Heart right ventricle (tissue), 16 donors: ENCODE measurements around the gene RXRA. TPM values are rescaled to one million over a fixed set of nuclear protein-coding genes. Genes with fewer than 3 reads are reported as not detected.

Experiments
- ATAC-seq, 8 donors: fragments of 200-7000 bp; cut with Tn5 transposase; one replicate each; pipeline ENCODE4 v1.9.1; 2020; ENCODE audit warnings: mild to moderate bottlenecking in 8 of 8, moderate library complexity in 8 of 8, moderate number of reproducible peaks in 1 of 8
- DNase-seq, 2 donors: peaks; one replicate each; pipeline ENCODE4 v3.0.0-alpha.2; 2020
- H3K27ac ChIP-seq, 10 donors: fragments of 200-600 bp; sonication (generic) in 2 of 10; one replicate each; pipeline versions ENCODE4 v1.5.0 to v1.8.0; 2020 to 2022; ENCODE audit warnings: mild to moderate bottlenecking in 3 of 10
- H3K27me3 ChIP-seq, 7 donors: fragments of 200-600 bp; one replicate each; pipeline ENCODE4 v1.8.0; 2021 to 2022; ENCODE audit warnings: mild to moderate bottlenecking in 2 of 7
- H3K36me3 ChIP-seq, 9 donors: fragments of 200-600 bp; sonication (generic) in 1 of 9; one replicate each; pipeline versions ENCODE4 v1.5.0 to v1.8.0; 2020 to 2022; ENCODE audit warnings: mild to moderate bottlenecking in 2 of 9
- H3K4me1 ChIP-seq, 9 donors: fragments of 200-600 bp; sonication (generic) in 1 of 9; one replicate each; pipeline versions ENCODE4 v1.5.0 to v1.8.0; 2020 to 2022; ENCODE audit warnings: mild to moderate bottlenecking in 4 of 9
- H3K4me3 ChIP-seq, 10 donors: fragments of 200-600 bp; sonication (generic) in 2 of 10; one replicate each; pipeline versions ENCODE4 v1.5.0 to v1.8.0; 2020 to 2022; ENCODE audit warnings: mild to moderate bottlenecking in 7 of 10, moderate library complexity in 2 of 10
- H3K9me3 ChIP-seq, 11 donors: fragments of 200-600 bp in 10 of 11; sonication (generic) in 2 of 11; one replicate each; pipeline versions ENCODE4 v1.5.0 to v1.8.0; 2013 to 2022; ENCODE audit warnings: mild to moderate bottlenecking in 2 of 11, control low read depth in 1 of 11, moderate library complexity in 1 of 11
- WGBS, 2 donors: extraction: QIAGEN DNeasy Blood & Tissue Kit; methylation state at CpG; one replicate each; pipeline ENCODE4 v1.1.7; 2013; ENCODE audit warnings: inconsistent platforms in 1 of 2; 5-methylcytosine and 5-hydroxymethylcytosine counted together
- intact Hi-C, 10 donors: fragments of 100-400 bp; cut with DNase I; formaldehyde crosslinking; loops; one replicate each; pipeline versions ENCODE4 v1.11.1 to v1.14.2; 2022
- polyA plus RNA-seq, 2 donors: library from polyadenylated mRNA; stranded (reverse); fragments of 200-250 nt; gene quantifications; one replicate each; pipeline ENCODE4 v1.2.3, GENCODE V29; 2013
- total RNA-seq, 10 donors: library from RNA; stranded (reverse); fragmentation: NEBNext Ultra II Directional in 3 of 10; extraction: Animal tissue kit (Norgen Biotek cat#: 25700) in 3 of 10; gene quantifications; one replicate each; pipeline versions ENCODE4 v1.2.1 to v1.2.4, GENCODE V29; 2021 to 2023
- TF ChIP-seq, protein P1 (sequence below), 9 donors: fragments of 200-600 bp; sonication (generic) in 2 of 9; IDR thresholded peaks; one replicate each; pipeline versions ENCODE4 v1.5.0 to v1.8.0; 2021 to 2022; ENCODE audit warnings: antibody characterized with exemption in 9 of 9, mild to moderate bottlenecking in 5 of 9, moderate library complexity in 1 of 9
- donor health status: Arrhythmogenic right ventricular cardiomyopathy.
- donor health status: ischemic (EF 13 %, LVEDD 7.1; RV severe dilation, severe dysfunction).
- donor health status: healthy with polysubstance abuse.
- donor health status: DM: no; HTN: yes; CAD: no.
- donor health status: DM: no; HTN: no; CAD: no.
- donor health status: ischemic (EF 25% LVEDD 6.9; RV normal size, moderate dysfunction).
- donor health status: ischemic (EF 25% LVEDD 5.7; RV mildly dilated, moderate dysfunction).
- donor health status: healthy.
- donor health status: DM: yes; HTN: yes; CAD: no.
- donor health status: Ischemic cardiomyopathy.
- donor health status: ischemic (EF 35%, LVEDD 5.7; RV mildly dilated, moderate dysfunction).
- donor health status: nonischemic (EF 11% LVEDD 7.7; RV severe dilation, severe dysfunction).
- donor health status: DM: yes; HTN: yes; CAD: no.
- donor health status: PGD.
- donor health status: ischemic (EF 29% LVEDD 5.4; RV normal size, mild dysfunction).
- donor health status: nonischemic (EF 23%, LVEDD 6.1; RV moderate dilation, normal function).

The RXRA gene
- total and polyA plus RNA-seq, 12 donors, result 22.6 to 92.3 (median 42.0) TPM

DNA sequence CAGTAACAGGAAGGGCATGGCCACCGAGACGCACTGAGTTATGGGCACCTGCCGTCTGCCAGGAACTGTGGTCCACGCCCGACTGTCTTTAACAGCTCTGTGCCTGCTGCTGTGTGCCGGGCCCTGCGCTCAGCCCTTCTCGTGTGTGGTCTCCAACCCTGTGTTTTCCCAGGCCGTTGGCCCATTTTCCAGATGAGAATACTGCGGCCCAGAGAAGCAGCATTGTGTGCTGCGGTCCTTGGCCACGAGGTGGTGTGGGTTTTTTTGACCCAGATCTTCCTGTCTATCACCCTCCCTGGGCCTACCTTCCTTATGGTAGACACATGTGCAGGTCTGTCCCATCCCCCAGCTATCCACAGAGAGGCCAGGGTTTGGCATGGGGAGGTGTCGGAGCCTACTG is 47.0 kb downstream of the RXRA start:
- Histone ChIP-seq H3K36me3 (no peaks in the 10 kb centered on the region), H3K27me3 (no peaks in the 10 kb centered on the region), H3K4me1 (peaks cover 73 to 94% (median 92%) of the 10 kb centered on the region in 9 donors), H3K27ac (peak overlapping the region in 8 of 10 donors; percentile 6 to 98 (median 76)), H3K4me3 (peak overlapping the region in 1 of 10 donors; percentile 37), H3K9me3 (no peaks in the 10 kb centered on the region)
- ATAC-seq, result no peak
- intact Hi-C loops, result loop anchor here in 4 of 10 donors (5.0 to 10.0 kb wide), 3 partner anchors 34 to 64 kb away; no protein-coding TSS in a partner anchor
- no peak for DNase-seq
- TF ChIP-seq, protein P1, sequence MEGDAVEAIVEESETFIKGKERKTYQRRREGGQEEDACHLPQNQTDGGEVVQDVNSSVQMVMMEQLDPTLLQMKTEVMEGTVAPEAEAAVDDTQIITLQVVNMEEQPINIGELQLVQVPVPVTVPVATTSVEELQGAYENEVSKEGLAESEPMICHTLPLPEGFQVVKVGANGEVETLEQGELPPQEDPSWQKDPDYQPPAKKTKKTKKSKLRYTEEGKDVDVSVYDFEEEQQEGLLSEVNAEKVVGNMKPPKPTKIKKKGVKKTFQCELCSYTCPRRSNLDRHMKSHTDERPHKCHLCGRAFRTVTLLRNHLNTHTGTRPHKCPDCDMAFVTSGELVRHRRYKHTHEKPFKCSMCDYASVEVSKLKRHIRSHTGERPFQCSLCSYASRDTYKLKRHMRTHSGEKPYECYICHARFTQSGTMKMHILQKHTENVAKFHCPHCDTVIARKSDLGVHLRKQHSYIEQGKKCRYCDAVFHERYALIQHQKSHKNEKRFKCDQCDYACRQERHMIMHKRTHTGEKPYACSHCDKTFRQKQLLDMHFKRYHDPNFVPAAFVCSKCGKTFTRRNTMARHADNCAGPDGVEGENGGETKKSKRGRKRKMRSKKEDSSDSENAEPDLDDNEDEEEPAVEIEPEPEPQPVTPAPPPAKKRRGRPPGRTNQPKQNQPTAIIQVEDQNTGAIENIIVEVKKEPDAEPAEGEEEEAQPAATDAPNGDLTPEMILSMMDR (IDR thresholded peaks at IDR 0.05), result no peak
- WGBS, 2 donors, result 78% methylated on average over 13 of the region's 13 CpGs

DNA sequence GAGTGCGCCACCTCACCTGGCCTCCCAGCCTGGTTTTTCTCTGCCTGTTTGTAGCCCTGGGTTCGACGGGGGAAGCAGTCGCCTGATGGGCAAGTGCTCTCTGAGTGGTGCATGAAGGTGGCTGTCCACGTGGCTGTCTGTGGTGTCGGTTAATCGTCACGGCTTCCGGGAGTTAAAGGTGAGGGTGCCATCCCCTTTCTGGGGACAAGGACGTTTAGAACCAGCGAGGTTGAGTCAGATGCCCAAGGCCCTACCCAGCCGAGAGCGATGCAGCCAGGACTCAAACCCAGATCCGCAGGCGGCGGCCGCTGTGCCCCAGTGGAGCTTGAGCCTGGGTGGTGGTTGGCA is 47.7 kb downstream of the RXRA start:
- ATAC-seq, result no peak
- Histone ChIP-seq H3K27ac (peak overlapping the region in 8 of 10 donors; percentile 82 to 98 (median 90)), H3K36me3 (no peaks in the 10 kb centered on the region), H3K27me3 (no peaks in the 10 kb centered on the region), H3K9me3 (no peaks in the 10 kb centered on the region), H3K4me3 (peak overlapping the region in 1 of 10 donors; percentile 37), H3K4me1 (peaks cover 80 to 97% (median 96%) of the 10 kb centered on the region in 9 donors)
- TF ChIP-seq, protein P1 (IDR thresholded peaks at IDR 0.05), result no peak
- 87 to 94% methylated on average over 17 of the region's 17 CpGs for WGBS, 2 donors
- intact Hi-C loops, result loop anchor here in 4 of 10 donors (5.0 to 10.0 kb wide), 3 partner anchors 33 to 63 kb away; no protein-coding TSS in a partner anchor
- no peak for DNase-seq

DNA sequence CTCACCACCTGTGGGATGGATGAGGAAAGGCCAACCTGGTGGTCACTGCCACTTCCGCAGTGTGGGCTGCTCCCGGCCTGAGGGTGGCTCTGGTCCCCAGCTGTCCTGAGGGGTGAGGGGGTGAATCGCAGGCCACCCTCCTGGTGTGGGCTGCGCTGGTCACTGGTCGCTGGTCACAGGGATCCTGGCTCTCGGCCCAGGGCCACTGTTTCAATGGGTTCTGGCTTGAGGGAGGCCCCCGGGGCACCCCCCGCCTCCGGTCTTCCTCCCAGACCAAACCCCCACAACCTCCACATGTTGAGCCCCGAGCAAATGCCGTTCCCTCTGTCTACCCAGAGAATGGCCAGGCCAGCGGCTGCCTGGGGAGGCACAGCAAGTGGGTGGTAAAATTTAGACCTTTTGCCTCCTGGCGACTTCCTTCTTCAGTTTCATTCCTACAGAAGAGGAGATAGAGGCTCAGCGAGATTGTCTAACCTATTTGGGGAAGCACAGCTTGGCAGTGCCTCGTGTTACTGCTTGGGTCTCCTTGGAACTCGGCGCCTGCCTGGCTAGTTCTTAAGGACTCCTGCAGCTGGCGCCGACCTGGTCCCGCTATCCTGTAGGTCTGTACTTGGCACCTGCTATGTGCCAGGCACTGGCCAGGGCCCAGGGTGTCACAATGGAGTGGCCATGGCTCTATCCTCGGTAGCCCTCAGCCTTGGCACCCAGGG is 48.2 kb downstream of the RXRA start:
- TF ChIP-seq, protein P1 (IDR thresholded peaks at IDR 0.05), result no peak
- Histone ChIP-seq H3K4me3 (peak overlapping the region in 5 of 10 donors; percentile 10 to 38 (median 24)), H3K27ac (peak overlapping the region; percentile 59 to 98 (median 88)), H3K4me1 (peaks cover 85 to 100% (median 100%) of the 10 kb centered on the region in 9 donors), H3K9me3 (no peaks in the 10 kb centered on the region), H3K27me3 (no peaks in the 10 kb centered on the region), H3K36me3 (no peaks in the 10 kb centered on the region)
- no peak for DNase-seq
- intact Hi-C loops, result loop anchor here in 6 of 10 donors (5.0 to 10.0 kb wide), 6 partner anchors 32 to 63 kb away; partner anchors contain the start of gene RXRA (in 3 of the 6)
- WGBS, 2 donors, result 48 to 57% methylated on average over 21 of the region's 21 CpGs
- ATAC-seq, result peak in 1 of 8 donors; percentile 10

DNA sequence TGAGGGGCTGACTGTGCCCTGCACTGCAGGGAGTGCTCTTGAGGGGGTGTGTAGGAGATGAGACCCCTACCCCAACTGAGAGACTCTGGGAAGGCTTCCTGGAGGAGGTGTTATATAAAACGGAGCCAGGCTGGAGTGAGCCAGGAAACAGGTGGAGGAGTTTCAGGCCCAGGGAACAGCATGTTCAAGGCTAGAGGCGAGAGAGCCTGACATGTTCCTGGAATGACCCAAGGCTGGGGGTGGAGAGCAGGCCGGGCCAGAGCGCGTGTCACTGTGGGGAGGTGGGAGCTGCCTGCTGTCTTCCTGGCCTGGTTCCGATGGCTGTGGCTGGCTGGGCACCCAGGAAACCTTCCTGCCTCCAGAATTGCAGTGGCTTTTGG is 48.7 kb downstream of the RXRA start:
- ATAC-seq (peak in 7 of 8 donors; percentile 25 to 69 (median 39)), DNase-seq (peak; percentile 61)
- TF ChIP-seq, protein P1 (IDR thresholded peaks at IDR 0.05), result no peak
- 12 to 16% methylated on average over 6 of the region's 6 CpGs for WGBS, 2 donors
- Histone ChIP-seq H3K27me3 (no peaks in the 10 kb centered on the region), H3K36me3 (no peaks in the 10 kb centered on the region), H3K4me3 (peak overlapping the region in 6 of 10 donors; percentile 10 to 38 (median 23)), H3K27ac (peak overlapping the region; percentile 82 to 98 (median 90)), H3K4me1 (peaks cover 85 to 100% (median 100%) of the 10 kb centered on the region in 9 donors), H3K9me3 (no peaks in the 10 kb centered on the region)
- intact Hi-C loops, result loop anchor here in 6 of 10 donors (5.0 to 10.0 kb wide), 4 partner anchors 33 to 60 kb away; partner anchors contain the start of gene RXRA (in 3 of the 6)
